RWPE1 (cell line): Measurements from ENCODE around the gene EXO5.
"Not testable (repeated sequence)": the region's sequence is repeated elsewhere in the genome, so short reads cannot be mapped to it uniquely, and the experiment has no call there.

Experiments used
- CTCF ChIA-PET: fragments of 350-600 bp; sonication (Branson Sonifier 250); formaldehyde crosslinking; extraction: SDS; loops from one replicate; lab custom pipeline; 2021; lab: Yijun Ruan, JAX
- POLR2A ChIA-PET: fragments of 400-600 bp; formaldehyde crosslinking; extraction: SDS; loops from one replicate; lab custom pipeline; 2020; ENCODE audit warnings: antibody characterized with exemption; ENCODE audit not compliant: low non-redundant PET; lab: Yijun Ruan, JAX
- DNase-seq: peaks from one replicate; pipeline ENCODE4 v3.0.0; 2012; ENCODE audit warnings: low spot score
- H3K27ac ChIP-seq: fragments of 450-650 bp; 2 replicates; pipeline ENCODE4 v1.5.1; 2017
- CTCF ChIP-seq: fragments of 450-650 bp; conservative IDR thresholded peaks from 2 replicates; pipeline ENCODE4 v1.5.1; 2017; ENCODE audit warnings: low read depth, mild to moderate bottlenecking

Gene EXO5

DNA sequence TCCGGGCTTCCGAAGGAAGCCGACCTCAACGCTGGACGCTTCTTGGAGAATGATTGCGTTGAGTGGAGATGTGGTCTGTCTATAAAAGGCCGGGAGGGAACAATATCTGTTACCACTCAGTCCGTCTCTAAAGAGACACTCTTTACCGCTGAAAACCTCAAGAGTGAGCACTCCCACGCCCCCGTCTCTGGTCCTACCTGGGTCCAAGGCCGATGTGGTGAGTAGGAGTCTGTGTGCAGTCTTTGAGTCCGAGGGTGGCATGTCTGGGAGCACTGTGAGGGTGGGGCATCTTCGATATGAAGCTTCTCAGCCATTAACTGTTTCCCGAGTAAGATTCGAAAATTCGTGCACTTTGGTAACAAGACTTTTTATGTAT is 30.9 kb upstream of the EXO5 start:
- peak overlapping the region; percentile 64 for H3K27ac ChIP-seq
- peak; percentile 13 for DNase-seq
- CTCF ChIA-PET, result interaction anchor here (0.6 kb wide), 1 partner anchor 750 kb away, joined by 3 read pairs; no protein-coding TSS in a partner anchor
- TF ChIP-seq CTCF, result no peak
- POLR2A ChIA-PET, result no interaction called here

DNA sequence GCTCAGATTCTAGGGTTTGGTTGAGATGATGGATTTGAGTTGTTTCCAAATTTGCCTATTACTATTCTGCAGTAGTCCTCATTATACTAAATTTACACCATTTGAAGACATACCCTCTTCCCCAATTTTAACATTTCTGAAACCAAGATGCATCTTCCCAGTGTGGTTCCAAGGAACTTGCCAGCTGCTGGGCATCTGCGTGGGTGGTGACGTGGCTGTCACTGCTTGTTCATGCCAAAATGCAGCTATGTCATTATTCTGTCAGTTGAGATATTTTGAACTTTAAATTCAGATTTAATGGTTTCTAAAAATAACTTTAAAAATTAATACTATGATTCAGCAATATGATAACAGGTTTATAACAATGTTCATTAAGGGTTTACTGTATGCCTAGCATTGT is 30.3 kb upstream of the EXO5 start:
- ChIA-PET CTCF (interaction anchor here (0.6 kb wide), 1 partner anchor 749 kb away, joined by 3 read pairs; no protein-coding TSS in a partner anchor), POLR2A (no interaction called here)
- no peak for TF ChIP-seq CTCF
- DNase-seq, result no peak
- no peak overlapping the region for H3K27ac ChIP-seq

- no peak for TF ChIP-seq CTCF
- ChIA-PET POLR2A (no interaction called here), CTCF (no interaction called here)
- DNase-seq, result no peak
- no peak overlapping the region for H3K27ac ChIP-seq
Measured at GRCh38 chr1:40479156-40479555, 29.4 kb upstream of the EXO5 start.

DNA sequence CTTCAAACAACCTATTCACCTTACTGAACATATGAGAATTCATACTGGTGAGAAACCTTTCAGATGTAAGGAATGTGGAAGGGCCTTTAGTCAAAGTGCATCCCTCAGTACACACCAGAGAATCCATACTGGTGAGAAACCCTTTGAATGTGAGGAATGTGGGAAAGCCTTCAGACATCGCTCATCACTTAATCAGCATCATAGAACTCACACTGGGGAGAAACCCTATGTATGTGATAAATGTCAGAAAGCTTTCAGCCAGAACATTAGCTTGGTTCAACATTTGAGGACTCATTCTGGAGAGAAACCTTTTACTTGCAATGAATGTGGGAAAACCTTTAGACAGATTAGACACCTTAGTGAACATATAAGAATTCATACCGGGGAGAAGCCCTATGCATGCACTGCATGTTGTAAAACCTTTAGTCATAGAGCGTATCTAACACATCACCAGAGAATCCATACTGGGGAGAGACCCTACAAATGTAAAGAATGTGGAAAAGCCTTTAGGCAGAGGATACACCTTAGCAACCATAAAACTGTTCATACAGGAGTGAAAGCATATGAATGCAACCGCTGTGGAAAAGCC is 13.2 kb upstream of the EXO5 start:
- ChIA-PET POLR2A (no interaction called here), CTCF (interaction anchor here (0.5 kb wide), 1 partner anchor 12 kb away, joined by 6 read pairs; no protein-coding TSS in a partner anchor)
- TF ChIP-seq CTCF, result no peak
- H3K27ac ChIP-seq, result no peak overlapping the region
- no peak for DNase-seq

DNA sequence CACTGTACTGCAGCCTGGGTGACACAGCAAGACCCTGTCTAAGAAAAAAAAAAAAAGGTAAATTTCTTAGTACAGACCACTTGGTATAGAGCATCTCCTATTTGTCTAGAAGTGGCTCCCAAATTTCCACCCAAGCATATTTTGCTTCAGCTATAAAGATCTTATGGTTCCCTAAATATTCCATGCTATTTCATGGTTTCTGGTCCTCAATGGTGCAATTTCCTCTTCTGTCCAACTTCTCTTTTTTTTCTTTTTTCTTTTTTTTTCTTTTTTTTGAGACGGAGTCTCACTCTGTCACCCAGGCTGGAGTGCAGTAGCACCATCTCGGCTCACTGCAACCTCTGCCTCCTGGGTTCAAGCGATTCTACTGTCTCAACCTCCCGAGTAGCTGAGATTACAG is 5.9 kb upstream of the EXO5 start:
- POLR2A ChIA-PET, DNase-seq, H3K27ac ChIP-seq: not testable (repeated sequence)
- CTCF ChIA-PET, result interaction anchor here (0.5 to 0.6 kb wide), 2 partner anchors 31 to 55 kb away, joined by 3 read pairs; no protein-coding TSS in a partner anchor

DNA sequence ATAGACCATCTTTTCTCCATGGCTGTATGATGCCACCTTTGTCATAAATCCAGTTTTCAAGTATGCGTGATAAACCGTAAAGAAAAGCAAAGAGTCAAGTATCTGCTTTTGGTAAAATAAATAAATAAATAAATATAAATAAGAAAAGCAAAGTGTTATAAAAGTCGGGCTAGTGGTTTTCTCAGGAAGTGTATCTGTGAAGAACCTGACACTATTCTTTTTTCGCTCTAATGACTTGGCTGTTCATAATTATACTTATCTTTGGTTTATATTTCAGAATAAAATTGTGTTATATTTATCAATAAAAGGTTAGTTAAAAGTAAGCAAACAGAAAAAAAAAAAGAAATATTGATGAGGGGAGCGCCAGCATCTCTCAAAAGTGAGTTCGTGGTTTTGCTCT is 594 bp upstream of the EXO5 start:
- ChIA-PET POLR2A (interaction anchor here (0.8 kb wide), 1 partner anchor 54 kb away, joined by 3 read pairs; no protein-coding TSS in a partner anchor), CTCF (interaction anchor here (0.6 kb wide), 2 partner anchors 180 to 818 kb away, joined by 3 read pairs; no protein-coding TSS in a partner anchor)
- no peak for TF ChIP-seq CTCF
- no peak for DNase-seq
- H3K27ac ChIP-seq, result peak overlapping the region; percentile 78

DNA sequence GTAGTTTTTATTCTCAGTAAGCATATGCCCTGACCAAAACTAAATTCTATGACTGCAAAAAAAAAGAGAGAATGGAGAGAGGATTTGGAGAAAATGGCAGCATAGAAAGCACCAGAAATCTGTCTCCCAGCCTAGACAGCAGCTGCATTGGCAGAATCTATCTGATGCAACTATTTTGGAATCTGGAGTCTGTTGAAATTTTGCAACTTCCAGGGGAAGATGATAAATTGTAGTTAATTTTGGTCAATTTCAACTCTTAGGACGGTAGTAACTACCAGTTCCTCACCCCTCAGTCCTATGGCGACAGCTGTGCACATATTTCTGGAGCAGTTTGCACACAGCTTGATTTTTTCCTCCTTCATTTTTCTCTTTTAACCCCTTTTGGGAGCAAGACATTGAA is 10.9 kb downstream of the EXO5 start:
- DNase-seq, result no peak
- no peak for TF ChIP-seq CTCF
- CTCF ChIA-PET, result interaction anchor here (0.6 kb wide), 1 partner anchor 63 kb away, joined by 3 read pairs; no protein-coding TSS in a partner anchor
- POLR2A ChIA-PET, result no interaction called here
- H3K27ac ChIP-seq, result no peak overlapping the region
